ENCODE data around the gene THAP12. TPM values are rescaled to one million over a fixed set of nuclear protein-coding genes. Genes with fewer than 3 reads are reported as not detected.

Gene THAP12
- total and polyA plus RNA-seq, 5 experiments from 2014 or later = 52.4 to 66.3 (median 58.6) TPM

GRCh38 chr11:76371170-76371569 lies 9.8 kb downstream of the THAP12 start:
- no peak for DNase-seq
- H3K9me3 Mint-ChIP-seq = no peaks in the 10 kb centered on the region
- peak overlapping the region in 3 of 10 donors; percentile 4 to 57 (median 10) for H3K27ac Mint-ChIP-seq
- no peaks in the 10 kb centered on the region for H3K27me3 Mint-ChIP-seq
- peak overlapping the region in 4 of 10 donors; percentile 2 to 34 (median 17) for H3K4me3 Mint-ChIP-seq
- ATAC-seq = no peak
- peaks cover 0 to 1% (median 0%) of the 10 kb centered on the region in 3 donors for H3K36me3 Mint-ChIP-seq
- peaks cover 23 to 71% (median 65%) of the 10 kb centered on the region in 4 donors for H3K4me1 Mint-ChIP-seq
- POLR2A ChIA-PET = interaction anchor here (0.5 kb wide), 1 partner anchor 153 kb away, joined by 4 read pairs; no protein-coding TSS in a partner anchor

- POLR2A ChIA-PET = no interaction called here
- peaks cover 25 to 71% (median 58%) of the 10 kb centered on the region in 4 donors for H3K4me1 Mint-ChIP-seq
- no peak overlapping the region for H3K4me3 Mint-ChIP-seq
- H3K27ac Mint-ChIP-seq = peak overlapping the region in 2 of 10 donors; percentile 41 to 45
- DNase-seq (no peak), ATAC-seq (no peak)
- H3K9me3 Mint-ChIP-seq = no peaks in the 10 kb centered on the region
- H3K36me3 Mint-ChIP-seq = peaks cover 0 to 19% (median 3%) of the 10 kb centered on the region in 3 donors
- no peaks in the 10 kb centered on the region for H3K27me3 Mint-ChIP-seq
These were observed 11.5 kb downstream of the THAP12 start for GRCh38 chr11:76369406-76369805.

DNA sequence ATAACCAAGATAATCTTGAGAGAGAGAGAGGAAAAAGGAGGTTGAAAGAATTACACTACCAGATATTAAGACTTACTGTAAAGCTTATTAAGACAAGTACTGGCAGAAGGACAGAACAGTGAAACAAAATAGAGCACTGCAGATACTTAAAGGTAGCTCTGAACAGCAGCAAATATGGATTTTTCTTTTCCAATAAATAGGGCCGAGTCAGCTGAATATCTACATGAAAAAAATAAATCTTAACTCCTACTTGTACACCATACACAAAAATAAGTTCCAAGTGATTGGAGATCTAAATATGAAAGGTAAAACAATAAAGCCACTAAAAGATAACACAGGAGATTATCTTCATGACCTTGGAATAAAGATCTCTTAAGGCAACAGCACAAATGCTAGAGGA lies 12.4 kb downstream of the THAP12 start:
- Mint-ChIP-seq H3K9me3 (no peaks in the 10 kb centered on the region), H3K36me3 (peaks cover 0 to 27% (median 3%) of the 10 kb centered on the region in 3 donors), H3K27me3 (no peaks in the 10 kb centered on the region), H3K27ac (peak overlapping the region in 4 of 10 donors; percentile 21 to 45 (median 40)), H3K4me3 (no peak overlapping the region), H3K4me1 (peaks cover 25 to 66% (median 53%) of the 10 kb centered on the region in 4 donors)
- ATAC-seq (no peak), DNase-seq (no peak)
- POLR2A ChIA-PET = no interaction called here

- no peak for DNase-seq
- Mint-ChIP-seq H3K4me1 (peaks cover 20 to 51% (median 45%) of the 10 kb centered on the region in 4 donors), H3K27me3 (no peaks in the 10 kb centered on the region), H3K4me3 (no peak overlapping the region), H3K36me3 (peaks cover 3 to 54% (median 4%) of the 10 kb centered on the region in 3 donors), H3K27ac (peak overlapping the region in 2 of 10 donors; percentile 18 to 52), H3K9me3 (no peaks in the 10 kb centered on the region)
- no peak for ATAC-seq
- POLR2A ChIA-PET = interaction anchor here (0.7 kb wide), 1 partner anchor 70 kb away, joined by 5 read pairs; no protein-coding TSS in a partner anchor
These were observed 15.8 kb downstream of the THAP12 start for GRCh38 chr11:76365038-76365679.

DNA sequence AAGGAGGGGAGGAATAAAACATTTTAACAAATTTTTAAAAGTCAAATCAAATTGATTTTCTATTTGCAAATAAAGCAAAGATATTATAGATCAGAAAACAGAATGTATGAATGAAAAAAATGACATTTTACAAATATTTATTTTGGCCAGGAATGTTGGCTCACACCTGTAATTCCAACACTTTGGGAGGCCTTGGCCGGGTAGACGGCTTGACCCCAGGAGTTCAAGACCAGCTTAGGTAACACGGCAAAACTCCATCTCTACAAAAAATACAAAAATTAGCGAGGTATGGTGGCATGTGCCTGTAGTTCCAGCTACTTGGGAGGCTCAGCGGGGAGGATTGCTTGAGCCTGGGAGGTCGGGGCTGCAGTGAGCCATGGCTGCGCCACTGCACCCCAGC lies 18.2 kb downstream of the THAP12 start:
- no peak for DNase-seq
- Mint-ChIP-seq H3K27ac (no peak overlapping the region), H3K36me3 (peaks cover 4 to 78% (median 7%) of the 10 kb centered on the region in 3 donors), H3K9me3 (no peaks in the 10 kb centered on the region), H3K4me1 (peaks cover 11 to 27% (median 23%) of the 10 kb centered on the region in 4 donors), H3K4me3 (no peak overlapping the region), H3K27me3 (no peaks in the 10 kb centered on the region)
- ATAC-seq = no peak
- POLR2A ChIA-PET = no interaction called here

- H3K4me3 Mint-ChIP-seq = no peak overlapping the region
- peaks cover 9 to 21% (median 19%) of the 10 kb centered on the region in 4 donors for H3K4me1 Mint-ChIP-seq
- no peak for DNase-seq
- peak overlapping the region in 1 of 10 donors; percentile 29 for H3K27ac Mint-ChIP-seq
- no peaks in the 10 kb centered on the region for H3K9me3 Mint-ChIP-seq
- ATAC-seq = no peak
- H3K27me3 Mint-ChIP-seq = no peaks in the 10 kb centered on the region
- POLR2A ChIA-PET = no interaction called here
- H3K36me3 Mint-ChIP-seq = peaks cover 4 to 86% (median 9%) of the 10 kb centered on the region in 3 donors
These were observed 19.2 kb downstream of the THAP12 start for GRCh38 chr11:76361776-76362175.

GRCh38 chr11:76361374-76361773 lies 19.6 kb downstream of the THAP12 start:
- DNase-seq (no peak), ATAC-seq (no peak)
- POLR2A ChIA-PET = no interaction called here
- Mint-ChIP-seq H3K4me1 (peaks cover 9 to 18% (median 18%) of the 10 kb centered on the region in 4 donors), H3K27me3 (no peaks in the 10 kb centered on the region), H3K27ac (peak overlapping the region in 3 of 10 donors; percentile 15 to 48 (median 29)), H3K36me3 (peaks cover 4 to 90% (median 12%) of the 10 kb centered on the region in 3 donors), H3K4me3 (no peak overlapping the region), H3K9me3 (no peaks in the 10 kb centered on the region)

- POLR2A ChIA-PET = no interaction called here
- Mint-ChIP-seq H3K4me3 (no peak overlapping the region), H3K4me1 (peaks cover 0 to 2% (median under 1%) of the 10 kb centered on the region in 4 donors), H3K27me3 (no peaks in the 10 kb centered on the region), H3K36me3 (peaks cover 31 to 94% (median 57%) of the 10 kb centered on the region in 3 donors), H3K27ac (no peak overlapping the region), H3K9me3 (peaks cover 0 to 22% (median 14%) of the 10 kb centered on the region in 9 donors)
- ATAC-seq (no peak), DNase-seq (no peak)
These were observed 25.8 kb downstream of the THAP12 start for GRCh38 chr11:76355172-76355571.

DNA sequence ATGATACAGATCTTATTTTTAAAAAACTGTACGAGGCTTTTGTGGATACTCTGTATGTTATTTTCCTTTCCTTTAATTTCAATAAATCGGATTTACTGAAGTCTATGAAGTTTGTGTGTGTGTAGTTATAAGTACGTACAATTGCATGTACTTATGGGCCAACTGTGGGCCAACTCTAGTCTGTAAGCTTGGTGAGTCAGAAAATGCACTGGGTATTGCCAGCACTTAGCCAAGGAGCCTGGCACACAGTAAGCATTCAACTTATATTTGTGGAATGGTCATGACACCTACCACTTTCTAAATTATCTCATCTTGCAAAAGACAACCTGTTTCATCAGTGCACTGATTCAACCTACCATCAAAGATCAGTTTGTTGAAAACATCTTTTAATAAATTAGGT lies 32.6 kb downstream of the THAP12 start:
- H3K27ac Mint-ChIP-seq = no peak overlapping the region
- peaks cover 0 to 4% (median 0%) of the 10 kb centered on the region in 9 donors for H3K9me3 Mint-ChIP-seq
- H3K4me1 Mint-ChIP-seq = peaks cover 0 to 2% (median 0%) of the 10 kb centered on the region in 4 donors
- DNase-seq (no peak), ATAC-seq (no peak)
- H3K27me3 Mint-ChIP-seq = no peaks in the 10 kb centered on the region
- H3K36me3 Mint-ChIP-seq = peaks cover 9 to 56% (median 22%) of the 10 kb centered on the region in 3 donors
- no peak overlapping the region for H3K4me3 Mint-ChIP-seq
- POLR2A ChIA-PET = no interaction called here

- DNase-seq = no peak
- H3K27ac Mint-ChIP-seq = no peak overlapping the region
- H3K4me1 Mint-ChIP-seq = peaks cover 0 to 2% (median 0%) of the 10 kb centered on the region in 4 donors
- H3K9me3 Mint-ChIP-seq = no peaks in the 10 kb centered on the region
- H3K4me3 Mint-ChIP-seq = no peak overlapping the region
- no peak for ATAC-seq
- H3K36me3 Mint-ChIP-seq = peaks cover under 1 to 48% (median 14%) of the 10 kb centered on the region in 3 donors
- no peaks in the 10 kb centered on the region for H3K27me3 Mint-ChIP-seq
- POLR2A ChIA-PET = no interaction called here
These were observed 33.5 kb downstream of the THAP12 start for GRCh38 chr11:76347466-76347865.

DNA sequence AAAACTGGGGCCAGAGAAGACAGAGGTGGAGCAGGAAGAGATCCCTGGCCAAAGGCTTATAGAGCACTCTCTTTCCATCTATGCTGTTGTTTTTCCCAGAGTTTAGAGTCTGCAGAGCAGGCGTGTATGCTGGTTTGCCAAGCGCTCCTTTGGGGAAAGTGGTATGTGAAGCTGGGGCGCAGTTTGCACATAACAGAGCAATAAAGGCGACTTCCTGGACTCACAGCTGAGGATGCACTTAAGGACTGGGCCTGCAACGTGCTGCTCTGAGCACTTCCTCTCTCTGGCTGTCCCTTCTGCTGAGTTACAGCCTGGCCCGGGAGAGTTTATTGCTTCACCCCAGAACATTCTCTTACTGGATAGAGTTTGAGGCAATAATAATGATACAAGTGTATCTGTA lies 41.7 kb downstream of the THAP12 start:
- peak overlapping the region in 2 of 10 donors; percentile 29 to 46 for H3K27ac Mint-ChIP-seq
- H3K27me3 Mint-ChIP-seq = peaks cover 0 to 10% (median 5%) of the 10 kb centered on the region in 5 donors
- DNase-seq (no peak), ATAC-seq (peak in 1 of 2 donors; percentile 44)
- POLR2A ChIA-PET = no interaction called here
- peaks cover 0 to 14% (median 11%) of the 10 kb centered on the region in 3 donors for H3K36me3 Mint-ChIP-seq
- H3K9me3 Mint-ChIP-seq = peaks cover 0 to 24% (median 12%) of the 10 kb centered on the region in 9 donors
- H3K4me3 Mint-ChIP-seq = no peak overlapping the region
- H3K4me1 Mint-ChIP-seq = peaks cover 5 to 20% (median 6%) of the 10 kb centered on the region in 4 donors

DNA sequence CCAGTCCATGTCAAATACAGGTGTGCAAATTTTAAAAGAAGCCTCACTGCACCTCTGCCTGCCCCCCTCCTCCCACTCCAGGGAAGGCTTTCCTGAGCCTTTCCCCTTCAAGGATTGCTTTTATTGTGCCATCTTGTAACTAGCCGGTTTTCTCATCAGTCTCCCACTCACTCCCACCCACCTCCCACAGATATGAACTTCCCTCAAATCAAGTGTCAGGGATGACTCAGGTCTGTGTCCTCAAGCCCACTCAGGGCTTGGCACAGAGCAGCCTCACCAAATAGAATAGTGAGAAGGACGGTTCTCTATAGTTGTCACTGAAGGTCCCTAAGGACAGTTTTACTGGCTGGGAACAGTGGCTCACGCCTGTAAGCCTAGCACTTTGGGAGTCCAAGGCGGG lies 43.0 kb downstream of the THAP12 start:
- Mint-ChIP-seq H3K4me3 (no peak overlapping the region), H3K36me3 (peaks cover 0 to 17% (median 15%) of the 10 kb centered on the region in 3 donors), H3K4me1 (peaks cover 5 to 20% (median 6%) of the 10 kb centered on the region in 4 donors), H3K27ac (no peak overlapping the region), H3K9me3 (peaks cover 0 to 28% (median 14%) of the 10 kb centered on the region in 9 donors), H3K27me3 (peaks cover 0 to 10% (median 5%) of the 10 kb centered on the region in 5 donors)
- ATAC-seq (no peak), DNase-seq (no peak)
- POLR2A ChIA-PET = no interaction called here

- DNase-seq (no peak), ATAC-seq (no peak)
- Mint-ChIP-seq H3K27me3 (peaks cover 0 to 10% (median 5%) of the 10 kb centered on the region in 5 donors), H3K4me1 (peaks cover 5 to 20% (median 6%) of the 10 kb centered on the region in 4 donors), H3K4me3 (no peak overlapping the region), H3K27ac (no peak overlapping the region), H3K36me3 (peaks cover 0 to 17% (median 15%) of the 10 kb centered on the region in 3 donors), H3K9me3 (peaks cover 0 to 28% (median 14%) of the 10 kb centered on the region in 9 donors)
- POLR2A ChIA-PET = no interaction called here
These were observed 43.5 kb downstream of the THAP12 start for GRCh38 chr11:76337469-76337868.

Measured in naive thymus-derived CD8-positive, alpha-beta T cell (primary cell).